ENCODE results near the gene SCAMP2.

SCAMP2 gene

GRCh38 chr15:74837482-74838136 lies 35.6 kb downstream of the SCAMP2 start:
- no peak for DNase-seq

- DNase-seq = no peak
Measured at GRCh38 chr15:74836846-74837245, 36.3 kb downstream of the SCAMP2 start.

DNA sequence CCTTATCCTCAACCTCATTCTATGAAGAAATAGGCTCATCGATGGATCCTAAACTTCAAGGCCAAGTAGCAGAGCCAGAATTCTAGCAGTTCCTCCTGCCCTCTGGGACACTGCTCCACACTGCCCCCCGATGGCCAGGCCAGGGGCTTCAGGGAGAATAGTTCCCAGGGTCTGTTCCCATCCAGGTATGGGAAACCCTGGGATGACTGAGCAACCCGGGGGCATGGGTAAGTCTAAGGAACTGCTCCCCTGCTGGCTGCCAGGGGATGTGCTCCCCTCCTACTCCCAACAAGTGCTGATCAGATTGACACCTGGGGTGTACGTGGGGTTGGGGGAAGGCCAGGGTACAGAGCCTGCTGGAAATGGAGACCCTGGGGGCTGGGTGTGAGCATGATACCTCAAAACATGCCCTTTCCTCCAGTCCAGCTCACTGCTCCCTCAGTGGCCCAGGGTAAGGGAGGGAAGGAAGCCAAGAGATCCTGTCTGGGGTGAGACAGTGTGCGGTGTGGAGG lies 37.8 kb downstream of the SCAMP2 start:
- DNase-seq = no peak

DNA sequence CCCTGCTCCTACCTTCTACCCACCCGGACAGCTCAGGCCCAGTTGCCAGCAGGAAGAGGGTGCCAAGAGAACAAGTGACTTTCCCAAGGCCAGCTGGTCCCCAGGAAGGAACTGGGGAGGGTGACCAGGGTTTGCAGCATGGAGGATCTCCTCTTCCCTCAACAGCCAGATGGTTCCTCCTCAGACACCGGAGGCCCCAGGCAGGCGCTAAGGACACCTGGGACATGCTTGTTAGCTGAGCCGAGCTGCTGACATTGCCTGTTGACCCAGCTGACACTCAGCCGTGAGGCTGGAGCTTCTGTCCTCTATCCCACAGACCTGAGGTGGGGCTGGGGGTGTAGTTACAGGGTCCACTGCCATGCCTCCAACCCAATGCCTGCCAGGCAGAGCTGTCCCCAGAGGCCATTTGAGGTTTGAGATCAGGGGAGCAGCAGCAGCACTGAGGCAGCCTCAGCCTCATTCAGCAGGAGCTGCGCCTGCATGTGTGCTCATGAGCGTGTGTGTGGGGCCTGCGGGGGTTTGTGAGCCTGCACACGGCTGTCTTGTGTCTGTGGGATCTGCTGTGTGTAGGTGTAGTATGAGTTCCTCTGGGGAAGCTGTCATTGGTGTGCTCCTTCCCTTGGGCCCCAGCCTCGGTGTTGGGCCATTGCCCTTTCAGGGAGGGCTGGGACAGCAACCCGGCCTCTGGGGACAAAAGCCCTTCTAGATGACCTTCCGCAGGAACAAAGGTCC lies 39.6 kb downstream of the SCAMP2 start:
- no peak for DNase-seq

GRCh38 chr15:74832826-74833225 lies 40.3 kb downstream of the SCAMP2 start:
- DNase-seq = no peak

GRCh38 chr15:74831813-74832495 lies 41.2 kb downstream of the SCAMP2 start:
- no peak for DNase-seq

- DNase-seq = no peak
Measured at GRCh38 chr15:74830868-74831267, 42.3 kb downstream of the SCAMP2 start.

- DNase-seq = no peak
Measured at GRCh38 chr15:74829991-74830390, 43.2 kb downstream of the SCAMP2 start.

- DNase-seq = no peak
Measured at GRCh38 chr15:74829486-74829885, 43.7 kb downstream of the SCAMP2 start.

DNA sequence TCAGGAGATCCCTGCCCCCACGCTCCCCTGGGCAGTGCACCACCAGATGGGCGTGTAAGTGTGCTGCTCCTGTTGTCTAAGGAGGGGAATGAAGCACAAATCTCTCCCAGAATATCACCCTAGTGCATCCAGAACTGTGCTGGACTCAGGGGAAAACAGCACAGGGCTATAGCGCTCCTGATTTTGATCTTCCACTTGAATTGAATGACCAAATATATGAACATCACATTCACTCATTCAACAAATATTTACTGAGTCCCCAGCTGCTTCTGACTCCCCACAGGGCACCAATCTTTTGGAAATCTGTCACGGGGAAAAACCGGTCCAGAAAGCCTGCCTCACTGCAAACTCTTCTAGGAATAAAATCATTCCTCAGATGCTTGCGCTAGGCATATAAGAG lies 44.3 kb downstream of the SCAMP2 start:
- DNase-seq = no peak

GRCh38 chr15:74827614-74828013 lies 45.6 kb downstream of the SCAMP2 start:
- DNase-seq = no peak

DNA sequence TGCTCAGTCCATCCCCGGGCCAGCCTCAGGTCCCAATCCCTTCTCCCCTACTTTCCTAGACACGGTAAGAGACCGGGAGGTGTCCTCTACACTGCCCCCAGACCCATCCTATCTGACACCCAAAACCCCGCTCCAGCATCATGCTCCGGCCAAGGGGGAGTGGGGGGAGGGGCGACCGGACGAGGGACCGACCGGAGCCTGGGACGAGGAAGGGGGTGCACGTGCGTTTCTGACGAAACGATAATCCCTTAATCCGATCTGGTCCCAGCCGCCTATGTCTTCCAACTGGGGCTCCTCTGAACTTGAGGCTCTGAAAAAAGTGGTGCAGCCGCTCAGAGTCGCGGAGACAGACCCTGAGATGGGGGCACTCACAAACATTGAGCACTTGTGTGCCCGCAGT lies 46.2 kb downstream of the SCAMP2 start:
- DNase-seq = no peak

DNA sequence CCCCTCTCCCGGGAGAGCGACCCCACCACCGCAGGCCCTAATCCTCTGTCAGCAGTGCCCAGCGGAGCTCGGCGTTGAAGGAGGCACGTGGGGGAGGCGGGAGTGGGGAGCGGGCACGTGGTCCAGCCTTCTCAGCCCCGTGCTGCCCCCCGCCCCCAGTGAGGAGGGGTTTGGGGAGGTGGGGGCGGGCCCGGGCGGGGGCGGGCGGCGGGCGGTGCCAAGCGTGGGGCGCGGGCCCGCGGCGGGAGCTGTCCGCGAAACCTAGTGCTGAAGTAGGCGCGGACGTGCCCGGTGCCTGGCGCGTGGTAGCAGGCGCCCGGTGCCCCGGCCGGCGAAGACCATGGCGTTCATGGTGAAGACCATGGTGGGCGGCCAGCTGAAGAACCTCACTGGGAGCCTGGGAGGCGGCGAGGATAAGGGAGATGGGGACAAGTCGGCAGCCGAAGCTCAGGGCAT lies 46.8 kb downstream of the SCAMP2 start, which contains the start of gene CPLX3:
Gene CPLX3 (plus strand): TSS at position 264 of the 456 bp plus-strand sequence. CDS start 77 bp downstream, at position 341.
- DNase-seq = no peak

DNA sequence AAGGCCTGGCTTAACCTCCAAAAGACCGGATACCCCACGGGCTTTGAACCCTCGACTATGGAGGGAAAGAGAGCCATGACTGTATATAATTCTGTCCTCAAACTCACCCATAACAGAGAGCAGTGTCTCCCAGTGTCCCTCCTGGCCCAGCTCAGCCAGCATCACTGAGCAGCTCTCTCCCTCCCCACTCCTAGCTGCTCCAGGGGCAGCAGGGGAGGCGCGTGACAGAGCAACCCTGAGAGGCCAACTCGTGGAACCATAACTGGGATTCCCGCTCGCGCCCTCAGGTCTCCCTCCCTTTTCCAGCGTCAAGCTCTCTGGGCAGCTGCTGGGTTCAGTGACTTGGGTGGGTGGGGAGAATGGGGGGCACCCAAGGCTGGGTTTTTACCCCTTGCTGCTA lies 47.3 kb downstream of the SCAMP2 start:
- no peak for DNase-seq

DNA sequence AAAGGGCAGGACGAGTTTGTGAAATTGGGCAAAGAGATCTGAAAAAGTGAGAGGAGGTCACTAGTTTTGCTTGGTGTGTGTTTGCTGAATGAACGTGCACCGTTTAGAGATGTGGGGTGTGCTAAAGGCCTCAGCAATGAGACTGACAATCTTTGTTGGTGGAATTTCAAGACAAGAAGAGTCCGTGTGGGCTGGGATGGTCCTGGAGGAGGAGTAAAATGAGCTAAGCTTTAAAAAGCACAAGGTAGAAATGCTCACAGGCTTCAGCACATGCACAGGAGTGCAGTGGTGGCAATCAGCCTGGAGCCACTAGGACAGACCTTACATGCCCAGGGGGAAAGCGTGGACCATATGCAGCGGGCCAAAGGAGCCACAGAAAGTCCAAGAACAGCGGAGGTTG lies 48.2 kb downstream of the SCAMP2 start:
- DNase-seq = no peak

GRCh38 chr15:74823324-74823723 lies 49.8 kb downstream of the SCAMP2 start:
- DNase-seq = no peak

DNA sequence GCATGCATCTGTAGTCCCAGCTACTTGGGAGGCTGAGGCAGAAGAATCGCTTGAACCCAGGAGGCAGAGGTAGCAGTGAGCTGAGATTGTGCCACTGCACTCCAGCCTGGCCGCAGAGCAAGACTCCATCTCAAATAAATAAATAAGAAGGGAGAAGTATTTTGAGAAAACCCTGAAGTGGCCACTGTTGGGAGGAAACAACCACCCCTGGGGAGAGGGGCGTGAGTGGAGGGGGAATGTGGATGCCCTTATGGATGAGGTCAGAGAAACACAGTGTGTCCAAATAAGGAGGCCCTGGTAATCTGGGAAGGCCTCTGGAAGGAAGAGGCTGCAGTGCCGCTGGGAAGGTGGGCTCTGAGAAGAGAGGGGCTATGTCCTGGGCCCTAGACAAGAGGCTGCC lies 50.9 kb downstream of the SCAMP2 start:
- DNase-seq = no peak

GRCh38 chr15:74821790-74822158 lies 51.4 kb downstream of the SCAMP2 start:
- DNase-seq = no peak

- DNase-seq = no peak
Measured at GRCh38 chr15:74821091-74821789, 51.9 kb downstream of the SCAMP2 start.

GRCh38 chr15:74820056-74820455 lies 53.1 kb downstream of the SCAMP2 start:
- no peak for DNase-seq

GRCh38 chr15:74817370-74817737 lies 55.8 kb downstream of the SCAMP2 start:
- no peak for DNase-seq

- no peak for DNase-seq
Measured at GRCh38 chr15:74816624-74817369, 56.4 kb downstream of the SCAMP2 start.

All from KG1 (cell line).